ENCODE data around the gene ACSM2A. TPM values are rescaled to one million over a fixed set of nuclear protein-coding genes. Genes with fewer than 3 reads are reported as not detected.

The ACSM2A gene
- total and polyA plus RNA-seq, 11 donors = not detected

DNA sequence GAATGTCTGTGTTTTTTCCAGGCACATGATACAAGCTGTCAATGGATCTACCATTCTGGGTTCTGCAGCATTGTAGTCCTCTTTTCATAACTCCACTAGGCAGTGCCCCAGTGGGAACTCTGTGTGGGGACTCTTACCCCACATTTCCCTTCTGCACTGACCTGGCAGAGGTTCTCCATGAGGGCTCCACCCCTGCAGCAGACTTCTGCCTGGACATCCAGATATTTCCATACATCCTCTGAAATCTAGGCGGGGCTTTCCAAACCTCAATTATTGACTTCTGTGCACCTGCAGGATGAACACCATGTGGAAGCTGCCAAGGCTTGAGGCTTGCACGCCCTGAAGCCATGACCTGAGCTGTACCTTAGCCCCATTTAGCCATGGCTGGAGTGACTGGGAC, 56.0 kb downstream of the ACSM2A start:
- intact Hi-C loops (cut with DNase I) = no loop called here
- 70 to 87% (median 78%) methylated on average over 2 of the region's 2 CpGs for WGBS, 4 donors
- Histone ChIP-seq H3K4me3 (no peak overlapping the region), H3K27me3 (no peaks in the 10 kb centered on the region), H3K36me3 (no peaks in the 10 kb centered on the region), H3K4me1 (peaks cover 0 to 4% (median 0%) of the 10 kb centered on the region in 12 donors), H3K27ac (no peak overlapping the region), H3K9me3 (peaks cover 0 to 30% (median 8%) of the 10 kb centered on the region in 12 donors)
- ATAC-seq = no peak
- no peak for TF ChIP-seq POLR2A (IDR thresholded peaks at IDR 0.05)
- no peak for TF ChIP-seq CTCF (IDR thresholded peaks at IDR 0.05)
- DNase-seq = no peak

DNA sequence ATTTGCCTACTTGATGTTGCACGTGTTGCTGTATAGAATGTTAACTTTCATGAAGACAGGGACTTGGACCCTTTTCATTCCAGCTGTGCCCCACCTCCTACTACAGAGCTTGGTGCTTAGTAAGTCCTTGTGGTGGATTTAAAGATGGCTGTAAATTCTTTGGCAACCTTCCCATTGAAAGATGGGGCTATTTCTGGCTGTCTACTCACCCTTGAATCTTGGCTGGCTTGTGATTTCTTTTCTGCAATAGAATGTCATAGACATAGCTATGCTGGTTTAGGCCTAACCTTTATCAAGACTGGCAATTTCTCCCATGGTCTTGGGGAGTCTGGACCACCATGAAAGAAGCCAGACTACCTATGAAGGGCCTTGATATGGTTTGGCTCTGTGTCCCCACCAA, 59.0 kb downstream of the ACSM2A start:
- TF ChIP-seq CTCF (IDR thresholded peaks at IDR 0.05) (no peak), POLR2A (IDR thresholded peaks at IDR 0.05) (no peak)
- H3K27me3 ChIP-seq = no peaks in the 10 kb centered on the region
- H3K9me3 ChIP-seq = peaks cover 0 to 27% (median 8%) of the 10 kb centered on the region in 12 donors
- no peak overlapping the region for H3K4me3 ChIP-seq
- H3K27ac ChIP-seq = no peak overlapping the region
- 40 to 55% (median 50%) methylated on average over 1 of the region's 1 CpG for WGBS, 4 donors
- no peaks in the 10 kb centered on the region for H3K36me3 ChIP-seq
- H3K4me1 ChIP-seq = peaks cover 0 to 4% (median 0%) of the 10 kb centered on the region in 12 donors
- DNase-seq (peak in 1 of 5 donors; percentile 8), ATAC-seq (peak in 3 of 4 donors; percentile 65 to 81 (median 68))
- intact Hi-C loops (cut with DNase I) = no loop called here

GRCh38 chr16:20515688-20516090, 64.4 kb downstream of the ACSM2A start:
- H3K9me3 ChIP-seq = no peaks in the 10 kb centered on the region
- peaks cover 0 to 7% (median 0%) of the 10 kb centered on the region in 12 donors for H3K4me1 ChIP-seq
- no peak for ATAC-seq
- TF ChIP-seq CTCF (IDR thresholded peaks at IDR 0.05) = no peak
- no peak for TF ChIP-seq POLR2A (IDR thresholded peaks at IDR 0.05)
- H3K36me3 ChIP-seq = no peaks in the 10 kb centered on the region
- DNase-seq = no peak
- no peak overlapping the region for H3K27ac ChIP-seq
- no peaks in the 10 kb centered on the region for H3K27me3 ChIP-seq
- H3K4me3 ChIP-seq = no peak overlapping the region
- intact Hi-C loops (cut with DNase I) = no loop called here

GRCh38 chr16:20517149-20517548, 65.8 kb downstream of the ACSM2A start:
- peaks cover 0 to 7% (median 0%) of the 10 kb centered on the region in 12 donors for H3K4me1 ChIP-seq
- H3K9me3 ChIP-seq = no peaks in the 10 kb centered on the region
- H3K4me3 ChIP-seq = no peak overlapping the region
- DNase-seq = no peak
- H3K27ac ChIP-seq = no peak overlapping the region
- intact Hi-C loops (cut with DNase I) = no loop called here
- H3K36me3 ChIP-seq = no peaks in the 10 kb centered on the region
- 61 to 77% (median 72%) methylated on average over 3 of the region's 3 CpGs for WGBS, 4 donors
- TF ChIP-seq POLR2A (IDR thresholded peaks at IDR 0.05) (no peak), CTCF (IDR thresholded peaks at IDR 0.05) (no peak)
- no peaks in the 10 kb centered on the region for H3K27me3 ChIP-seq
- no peak for ATAC-seq

All from heart left ventricle (tissue), 16 donors.